ENCODE data around the gene FCRL4. TPM values are rescaled to one million over a fixed set of nuclear protein-coding genes. Genes with fewer than 3 reads are reported as not detected.

FCRL4 gene
- total RNA-seq, 1 experiment from 2014 or later: not detected

DNA sequence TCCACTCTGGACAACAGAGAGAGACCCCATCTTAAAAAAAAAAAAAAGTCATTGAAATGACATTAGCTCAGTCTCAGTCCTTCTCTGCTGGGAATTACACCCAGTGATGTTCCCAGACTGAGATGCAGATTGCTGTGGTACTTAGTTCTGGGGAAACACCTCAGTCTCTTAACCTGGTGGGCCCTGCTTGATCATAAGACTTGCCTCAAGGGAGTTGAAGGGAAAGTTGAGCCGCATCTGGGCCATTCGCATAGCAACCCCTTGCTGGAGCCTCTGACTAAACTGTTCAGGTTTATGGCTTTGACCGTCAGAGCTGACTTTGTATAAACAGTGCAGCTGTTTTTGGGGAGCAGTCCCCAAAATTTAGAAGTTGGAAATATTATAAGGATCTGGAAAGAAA is 13.4 kb downstream of the FCRL4 start:
- no peak overlapping the region for H2AK5ac ChIP-seq (ENCODE audit: insufficient read length, low read length)
- H3K9me3 ChIP-seq (ENCODE audit: control insufficient read depth, low read depth, low read length): no peaks in the 10 kb centered on the region
- no peak overlapping the region for H2BK15ac ChIP-seq (ENCODE audit: low read depth, low read length)
- H3K18ac ChIP-seq (ENCODE audit: insufficient read length, low read depth, low read length): no peak overlapping the region
- H3K9ac ChIP-seq (ENCODE audit: extremely low read depth, insufficient read length, low read length): no peak overlapping the region
- no peak overlapping the region for H2BK120ac ChIP-seq (ENCODE audit: low read depth, low read length, poor library complexity, severe bottlenecking)
- no peak overlapping the region for H2AFZ ChIP-seq (ENCODE audit: low read length)
- no peaks in the 10 kb centered on the region for H3K23me2 ChIP-seq (ENCODE audit: insufficient read length, low read depth, low read length, poor library complexity, severe bottlenecking)
- TF ChIP-seq, protein P1, sequence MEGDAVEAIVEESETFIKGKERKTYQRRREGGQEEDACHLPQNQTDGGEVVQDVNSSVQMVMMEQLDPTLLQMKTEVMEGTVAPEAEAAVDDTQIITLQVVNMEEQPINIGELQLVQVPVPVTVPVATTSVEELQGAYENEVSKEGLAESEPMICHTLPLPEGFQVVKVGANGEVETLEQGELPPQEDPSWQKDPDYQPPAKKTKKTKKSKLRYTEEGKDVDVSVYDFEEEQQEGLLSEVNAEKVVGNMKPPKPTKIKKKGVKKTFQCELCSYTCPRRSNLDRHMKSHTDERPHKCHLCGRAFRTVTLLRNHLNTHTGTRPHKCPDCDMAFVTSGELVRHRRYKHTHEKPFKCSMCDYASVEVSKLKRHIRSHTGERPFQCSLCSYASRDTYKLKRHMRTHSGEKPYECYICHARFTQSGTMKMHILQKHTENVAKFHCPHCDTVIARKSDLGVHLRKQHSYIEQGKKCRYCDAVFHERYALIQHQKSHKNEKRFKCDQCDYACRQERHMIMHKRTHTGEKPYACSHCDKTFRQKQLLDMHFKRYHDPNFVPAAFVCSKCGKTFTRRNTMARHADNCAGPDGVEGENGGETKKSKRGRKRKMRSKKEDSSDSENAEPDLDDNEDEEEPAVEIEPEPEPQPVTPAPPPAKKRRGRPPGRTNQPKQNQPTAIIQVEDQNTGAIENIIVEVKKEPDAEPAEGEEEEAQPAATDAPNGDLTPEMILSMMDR (conservative IDR thresholded peaks at IDR 0.05): no peak
- H3K27ac Mint-ChIP-seq: no peak overlapping the region
- peaks cover 25 to 30% of the 10 kb centered on the region in 2 experiments for H3K4me1 Mint-ChIP-seq
- no peaks in the 10 kb centered on the region for H3K79me2 ChIP-seq (ENCODE audit: insufficient read depth, low read length)
- no peak overlapping the region for H3K4ac ChIP-seq (ENCODE audit: low read depth, low read length)
- H3K4me3 Mint-ChIP-seq: no peak overlapping the region
- no CpG with 5 or more reads among the region's 3 CpGs for WGBS (ENCODE audit: extremely low coverage, insufficient read length, low lambda C conversion rate)
- H3K27me3 ChIP-seq (ENCODE audit: insufficient read depth, low read length): no peaks in the 10 kb centered on the region
- no peak overlapping the region for H2BK12ac ChIP-seq (ENCODE audit: insufficient read length, low read depth, low read length)
- no peaks in the 10 kb centered on the region for H4K20me1 ChIP-seq (ENCODE audit: control insufficient read depth, insufficient read depth, insufficient read length)
- no peaks in the 10 kb centered on the region for H3K79me1 ChIP-seq (ENCODE audit: insufficient read depth, low read depth, low read length, poor library complexity, severe bottlenecking)
- H3K27me3 Mint-ChIP-seq (ENCODE audit: low read depth): peaks cover 2% of the 10 kb centered on the region; the same call in 1 of the 2 replicates
- no peak overlapping the region for H3K56ac ChIP-seq (ENCODE audit: insufficient read length, low read depth, low read length)
- H2BK5ac ChIP-seq (ENCODE audit: insufficient read length, low read length): no peak overlapping the region
- no peak overlapping the region for H3K27ac ChIP-seq (ENCODE audit: insufficient read length, low read depth, low read length)
- DNase-seq: no peak
- H3T11ph ChIP-seq (ENCODE audit: low read length): no peak overlapping the region
- no peak overlapping the region for H3K4me2 ChIP-seq (ENCODE audit: insufficient read depth, insufficient read length, low read length)
- H3K9me3 Mint-ChIP-seq: no peaks in the 10 kb centered on the region
- H4K8ac ChIP-seq (replicated peaks; ENCODE audit: insufficient read length, low read depth, low read length): no peak overlapping the region
- H2BK20ac ChIP-seq (ENCODE audit: low read depth, low read length, poor library complexity, severe bottlenecking): no peak overlapping the region
- no peaks in the 10 kb centered on the region for H3K36me3 Mint-ChIP-seq (ENCODE audit: insufficient read depth in 1 of 3, low read depth in 3 of 3)
- H3K23ac ChIP-seq (ENCODE audit: insufficient read length, low read depth, low read length): no peak overlapping the region
- H4K5ac ChIP-seq (ENCODE audit: insufficient read length, low read depth, low read length): no peak overlapping the region
- peaks cover 8% of the 10 kb centered on the region for H3K4me1 ChIP-seq (ENCODE audit: insufficient read depth, low read length)
- H3K14ac ChIP-seq (ENCODE audit: insufficient read depth, low read length): no peak overlapping the region
- H4K91ac ChIP-seq (ENCODE audit: insufficient read length, low read depth, low read length): no peak overlapping the region
